RWPE1 (cell line): ENCODE data around the gene PRR18.

ENCODE experiments used
- CTCF ChIA-PET: fragments of 350-600 bp; sonication (Branson Sonifier 250); formaldehyde crosslinking; extraction: SDS; loops from one replicate; lab custom pipeline; 2021; lab: Yijun Ruan, JAX
- POLR2A ChIA-PET: fragments of 400-600 bp; formaldehyde crosslinking; extraction: SDS; loops from one replicate; lab custom pipeline; 2020; ENCODE audit warnings: antibody characterized with exemption; ENCODE audit not compliant: low non-redundant PET; lab: Yijun Ruan, JAX
- DNase-seq: peaks from one replicate; pipeline ENCODE4 v3.0.0; 2012; ENCODE audit warnings: low spot score
- H3K27ac ChIP-seq: fragments of 450-650 bp; 2 replicates; pipeline ENCODE4 v1.5.1; 2017
- CTCF ChIP-seq: fragments of 450-650 bp; conservative IDR thresholded peaks from 2 replicates; pipeline ENCODE4 v1.5.1; 2017; ENCODE audit warnings: low read depth, mild to moderate bottlenecking

PRR18 gene

DNA sequence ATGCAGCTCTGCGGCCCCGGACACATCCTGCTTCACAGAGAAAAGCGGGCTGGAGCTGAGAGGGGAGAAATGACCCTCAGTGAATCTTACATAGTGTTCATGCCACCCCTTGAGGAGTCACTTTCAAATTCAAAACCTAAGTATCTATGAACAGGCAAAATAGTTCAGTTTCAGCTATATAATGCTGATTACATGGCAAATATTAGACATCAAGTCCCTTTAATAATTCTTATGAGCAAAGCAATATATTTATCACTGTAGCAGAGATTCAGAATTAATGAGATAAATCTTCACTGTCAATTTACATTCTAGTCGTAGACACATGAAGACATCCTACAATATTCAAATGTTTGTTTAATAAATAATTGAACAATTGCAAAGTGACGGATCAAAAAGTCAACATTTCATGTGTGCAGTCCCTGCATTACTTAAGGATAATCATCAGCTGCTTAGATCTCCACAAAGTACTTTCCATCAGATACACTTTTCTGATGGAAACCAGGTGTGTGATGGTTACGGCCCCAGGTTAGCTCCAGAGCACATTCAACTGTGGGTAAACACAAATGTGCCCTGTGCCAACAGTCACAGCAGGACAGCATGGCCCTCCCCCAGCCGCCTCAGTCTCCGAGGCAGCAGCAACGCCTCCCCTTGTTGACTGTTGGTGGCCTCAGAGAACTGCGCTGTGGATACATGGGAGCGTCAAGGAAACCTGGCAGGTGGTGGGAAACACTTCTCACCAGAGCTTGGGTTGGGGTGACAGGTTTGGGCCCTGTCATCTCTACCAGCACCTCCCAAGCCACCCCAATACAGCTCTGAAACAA, 787 bp upstream of the PRR18 start:
- ChIA-PET POLR2A (no interaction called here), CTCF (no interaction called here)
- no peak overlapping the region for H3K27ac ChIP-seq
- DNase-seq, result no peak
- TF ChIP-seq CTCF, result no peak

DNA sequence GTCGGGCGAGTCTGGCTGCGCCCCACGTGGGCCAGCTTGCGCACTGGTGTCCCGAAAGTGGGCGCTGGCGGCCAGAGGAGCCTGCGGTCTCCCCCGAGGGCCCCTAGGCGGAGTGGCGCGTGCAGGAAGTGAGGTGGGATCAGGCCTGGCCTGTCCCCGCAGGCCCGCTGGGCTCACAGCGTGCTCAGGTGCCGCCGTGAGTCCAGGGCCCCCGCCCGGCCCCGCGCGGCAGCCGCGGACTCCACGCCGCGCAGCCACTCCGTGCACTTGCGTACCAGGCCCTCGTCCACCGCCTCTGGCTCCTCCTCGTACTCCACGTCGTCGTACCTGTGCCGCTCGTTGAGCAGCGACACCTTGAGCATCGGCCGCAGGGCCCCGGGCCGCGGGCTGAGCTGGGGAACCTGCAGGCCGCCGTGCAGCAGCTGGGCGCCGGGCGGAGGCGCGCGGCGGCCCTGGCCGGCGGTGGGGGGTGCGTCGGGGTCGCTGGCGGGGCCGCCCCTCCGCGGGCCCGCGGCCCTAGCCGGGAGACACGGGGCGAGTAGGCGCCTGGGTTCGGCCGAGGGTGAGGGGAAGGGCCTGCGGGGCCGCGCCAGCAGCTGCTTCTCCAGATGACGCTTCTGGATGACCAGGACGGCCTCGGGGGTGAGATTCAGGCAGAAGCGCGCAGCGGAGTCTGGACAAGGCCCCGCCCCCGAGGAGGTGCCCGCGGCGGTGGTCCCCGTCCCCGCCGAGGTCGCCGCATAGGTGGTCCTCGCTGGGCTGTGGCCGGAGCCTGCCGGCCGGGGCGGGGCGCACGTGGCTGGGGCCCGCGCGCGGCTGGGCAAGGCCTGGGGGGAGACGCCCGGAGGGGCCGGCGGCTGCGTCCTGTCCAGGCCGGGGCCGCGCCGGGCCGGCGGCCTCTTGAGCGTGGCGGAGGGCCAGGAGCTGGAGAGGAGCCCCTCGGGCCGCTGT, 835 bp downstream of the PRR18 start:
- no peak for DNase-seq
- no peak for TF ChIP-seq CTCF
- POLR2A ChIA-PET, result no interaction called here
- CTCF ChIA-PET, result interaction anchor here (0.6 kb wide), 1 partner anchor 31 kb away, joined by 3 read pairs; no protein-coding TSS in a partner anchor
- no peak overlapping the region for H3K27ac ChIP-seq

GRCh38 chr6:166306378-166307081, 1.7 kb downstream of the PRR18 start:
- TF ChIP-seq CTCF, result no peak
- H3K27ac ChIP-seq, result no peak overlapping the region
- POLR2A ChIA-PET, result no interaction called here
- DNase-seq, result no peak
- CTCF ChIA-PET, result interaction anchor here (0.6 kb wide), 1 partner anchor 31 kb away, joined by 3 read pairs; no protein-coding TSS in a partner anchor

GRCh38 chr6:166305562-166306117, 2.6 kb downstream of the PRR18 start:
- ChIA-PET CTCF (no interaction called here), POLR2A (no interaction called here)
- DNase-seq, result no peak
- TF ChIP-seq CTCF, result no peak
- H3K27ac ChIP-seq, result no peak overlapping the region

DNA sequence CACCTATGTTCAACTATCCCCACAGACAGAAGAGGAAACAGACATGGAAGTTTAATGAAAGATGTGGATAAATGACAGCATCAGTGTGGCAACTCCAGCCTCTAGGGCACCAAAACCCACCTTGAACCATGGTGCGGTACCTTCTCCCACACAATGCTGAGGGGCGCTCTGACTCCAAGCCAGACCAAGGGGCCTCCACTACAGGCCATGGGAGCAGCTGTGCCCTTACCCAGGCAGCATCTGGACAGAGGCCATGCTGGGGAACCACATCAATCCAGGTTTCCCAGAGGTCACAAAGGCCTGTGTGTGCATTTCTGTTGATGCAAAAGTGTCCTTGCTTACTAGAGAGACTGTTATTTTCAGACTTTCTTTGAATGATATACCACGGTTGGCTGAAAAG, 4.1 kb downstream of the PRR18 start:
- ChIA-PET CTCF (no interaction called here), POLR2A (no interaction called here)
- no peak for DNase-seq
- no peak for TF ChIP-seq CTCF
- no peak overlapping the region for H3K27ac ChIP-seq
